ENCODE measurements around the gene HOXD8.

- TF ChIP-seq CTCF (IDR thresholded peaks at IDR 0.05) (no peak), EP300 (IDR thresholded peaks at IDR 0.05) (no peak)
These were observed 5.9 kb upstream of the HOXD8 start for GRCh38 chr2:176123411-176124109.

Measured in ovary (tissue), 3 donors.